Osteoblast (primary cell): ENCODE measurements around the gene APOE. TPM values are rescaled to one million over a fixed set of nuclear protein-coding genes. Genes with fewer than 3 reads are reported as not detected.

Experiments
- DNase-seq: peaks from one replicate; pipeline ENCODE4 v3.0.0; 2011; ENCODE audit warnings: low spot score, mixed read lengths; ENCODE audit not compliant: insufficient read length; ENCODE audit errors: missing footprints
- H2AFZ ChIP-seq: 2 replicates; pipeline ENCODE4 v1.6.0; 2011; ENCODE audit warnings: mild to moderate bottlenecking, low read length
- H3K27ac ChIP-seq: 2 replicates; pipeline ENCODE4 v1.5.1; 2011; ENCODE audit warnings: mild to moderate bottlenecking, low read depth, low read length, moderate library complexity
- H3K27me3 ChIP-seq: 2 replicates; pipeline ENCODE4 v1.6.0; 2012; ENCODE audit warnings: mild to moderate bottlenecking, control low read depth, inconsistent platforms, low read length, moderate library complexity; ENCODE audit not compliant: insufficient read depth
- H3K36me3 ChIP-seq: 2 replicates; pipeline ENCODE4 v1.5.1; 2011; ENCODE audit warnings: mild to moderate bottlenecking, low read length, control low read depth, moderate library complexity; ENCODE audit not compliant: insufficient read depth
- H3K4me1 ChIP-seq: 2 replicates; pipeline ENCODE4 v1.5.1; 2011; ENCODE audit warnings: mild to moderate bottlenecking, low read length, control low read depth, moderate library complexity; ENCODE audit not compliant: insufficient read depth
- H3K4me2 ChIP-seq: 2 replicates; pipeline ENCODE4 v1.6.0; 2011; ENCODE audit warnings: mild to moderate bottlenecking, low read length; ENCODE audit not compliant: insufficient read depth
- H3K4me3 ChIP-seq: fragments of 200-600 bp; sonication (generic); 3 replicates; pipeline ENCODE4 v1.5.1; 2012; ENCODE audit warnings: mild to moderate bottlenecking, low read length, inconsistent platforms; ENCODE audit not compliant: insufficient read depth
- H3K79me2 ChIP-seq: 2 replicates; pipeline ENCODE4 v1.6.0; 2012; ENCODE audit warnings: mild to moderate bottlenecking, low read length, control low read depth, inconsistent platforms; ENCODE audit not compliant: insufficient read depth
- H3K9me3 ChIP-seq: 2 replicates; pipeline ENCODE4 v1.5.1; 2011; ENCODE audit warnings: low read depth, low read length, control low read depth
- H4K20me1 ChIP-seq: 2 replicates; pipeline ENCODE4 v1.6.0; 2012; ENCODE audit warnings: mild to moderate bottlenecking, low read length, control low read depth; ENCODE audit not compliant: insufficient read depth
- CTCF ChIP-seq: IDR thresholded peaks from 2 replicates; pipeline ENCODE4 v1.5.1; 2011; ENCODE audit warnings: mild to moderate bottlenecking, low read depth, low read length, moderate library complexity; ENCODE audit errors: extremely low read depth
- total RNA-seq: library from RNA; depleted of rRNA; stranded (reverse); fragments of >200 nt; gene quantifications from 2 replicates; pipeline ENCODE4 v1.2.3, GENCODE V29; 2012

APOE gene
- total RNA-seq, 1 donor: 44.5 TPM

GRCh38 chr19:44869733-44870470, 35.7 kb upstream of the APOE start:
- Histone ChIP-seq H3K4me3 (peak overlapping the region; percentile 16), H3K4me2 (peak overlapping the region; percentile 58), H2AFZ (no peak overlapping the region), H3K27me3 (no peaks in the 10 kb centered on the region), H4K20me1 (peaks cover 21% of the 10 kb centered on the region), H3K79me2 (peaks cover 16% of the 10 kb centered on the region), H3K27ac (peak overlapping the region; percentile 58), H3K4me1 (peaks cover 11% of the 10 kb centered on the region), H3K9me3 (no peaks in the 10 kb centered on the region), H3K36me3 (peaks cover 47% of the 10 kb centered on the region)
- peak; percentile 96 for DNase-seq
- no peak for TF ChIP-seq CTCF

GRCh38 chr19:44871809-44872208, 33.8 kb upstream of the APOE start:
- H3K4me1 ChIP-seq: peaks cover 19% of the 10 kb centered on the region
- TF ChIP-seq CTCF: no peak
- H3K27me3 ChIP-seq: no peaks in the 10 kb centered on the region
- H3K36me3 ChIP-seq: peaks cover 56% of the 10 kb centered on the region
- H2AFZ ChIP-seq: no peak overlapping the region
- peaks cover 5% of the 10 kb centered on the region for H3K79me2 ChIP-seq
- DNase-seq: peak; percentile 49
- H3K9me3 ChIP-seq: no peaks in the 10 kb centered on the region
- H4K20me1 ChIP-seq: peaks cover 15% of the 10 kb centered on the region
- H3K4me2 ChIP-seq: no peak overlapping the region
- no peak overlapping the region for H3K4me3 ChIP-seq
- no peak overlapping the region for H3K27ac ChIP-seq

- Histone ChIP-seq H3K9me3 (no peaks in the 10 kb centered on the region), H3K27ac (no peak overlapping the region), H3K4me2 (no peak overlapping the region), H3K36me3 (peaks cover 62% of the 10 kb centered on the region), H3K79me2 (peaks cover 1% of the 10 kb centered on the region), H3K27me3 (no peaks in the 10 kb centered on the region), H3K4me3 (no peak overlapping the region), H3K4me1 (peaks cover 19% of the 10 kb centered on the region), H2AFZ (no peak overlapping the region), H4K20me1 (peaks cover 11% of the 10 kb centered on the region)
- DNase-seq: no peak
- TF ChIP-seq CTCF: no peak
Measured at GRCh38 chr19:44872661-44873060, 32.9 kb upstream of the APOE start.

GRCh38 chr19:44874317-44874716, 31.3 kb upstream of the APOE start:
- Histone ChIP-seq H3K4me1 (peaks cover 19% of the 10 kb centered on the region), H3K27me3 (no peaks in the 10 kb centered on the region), H3K4me2 (no peak overlapping the region), H3K36me3 (peaks cover 63% of the 10 kb centered on the region), H3K4me3 (no peak overlapping the region), H3K79me2 (no peaks in the 10 kb centered on the region), H2AFZ (no peak overlapping the region), H3K9me3 (no peaks in the 10 kb centered on the region), H4K20me1 (peaks cover 11% of the 10 kb centered on the region), H3K27ac (no peak overlapping the region)
- TF ChIP-seq CTCF: no peak
- peak; percentile 23 for DNase-seq
